ENCODE results near the gene THADA.

The THADA gene

GRCh38 chr2:43507137-43507536 lies 88.7 kb downstream of the THADA start:
- no peak for DNase-seq

DNA sequence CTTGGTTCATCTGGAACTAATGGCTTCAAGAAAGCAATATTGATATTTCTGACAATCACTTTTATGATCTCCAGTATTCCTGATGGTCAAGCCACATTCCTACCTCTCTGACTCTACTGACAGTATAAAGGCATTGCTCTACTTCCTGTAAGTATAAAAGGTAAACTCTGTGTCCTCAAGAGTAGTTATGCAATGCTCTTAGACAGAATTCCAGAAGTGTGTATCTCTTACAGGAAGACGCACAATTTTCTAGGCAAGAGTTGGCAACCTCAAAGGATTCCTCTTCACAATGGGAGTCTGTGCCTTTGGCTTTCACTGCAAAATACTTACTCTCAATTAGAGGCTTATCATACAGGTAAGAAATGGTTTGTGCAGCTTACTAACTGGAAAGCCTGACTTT lies 100.1 kb downstream of the THADA start:
- DNase-seq: no peak

DNA sequence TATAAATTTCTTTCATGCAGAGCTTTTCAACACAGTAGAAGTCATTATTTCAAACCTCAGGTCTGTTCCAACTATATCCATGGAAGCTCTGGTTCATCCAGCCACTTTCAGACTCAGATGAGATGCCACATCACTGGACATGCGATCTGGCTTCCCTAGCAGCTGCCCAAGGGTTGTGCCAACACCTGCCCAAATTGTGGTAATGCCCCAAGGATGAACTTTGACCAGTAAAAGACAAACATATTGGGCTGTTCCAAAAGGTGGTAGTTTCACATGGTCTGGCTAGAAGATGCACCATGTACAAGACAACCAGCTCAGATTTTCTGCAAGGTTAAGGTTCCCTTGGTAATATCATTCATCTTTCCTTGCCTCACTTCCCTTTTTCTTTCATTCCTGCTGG lies 101.9 kb downstream of the THADA start:
- no peak for DNase-seq

DNA sequence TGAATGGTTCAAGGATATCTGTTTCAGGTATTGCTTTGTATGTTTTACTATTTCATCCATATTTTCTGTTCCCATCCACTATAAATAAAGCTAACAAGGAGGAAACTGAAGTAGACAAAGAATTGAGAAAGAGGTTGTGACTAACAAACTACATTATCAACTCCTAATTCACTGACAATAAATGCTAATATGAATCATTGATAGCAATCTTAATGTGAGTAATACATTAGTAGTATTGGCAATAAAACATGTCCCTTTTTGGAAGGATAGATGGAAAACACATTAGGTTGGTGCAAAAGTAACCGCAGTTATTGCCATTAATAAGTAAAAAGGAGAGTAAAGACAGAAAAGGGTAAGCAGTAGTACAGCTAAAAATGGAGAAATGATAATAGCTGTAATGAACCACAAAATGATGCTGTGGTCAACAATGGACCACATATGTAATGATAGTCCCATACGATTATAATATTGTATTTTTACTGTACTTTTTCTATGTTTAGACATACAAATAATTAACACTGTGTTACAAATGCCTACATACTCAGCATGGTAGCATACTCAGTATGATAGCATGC lies 104.7 kb downstream of the THADA start:
- DNase-seq: no peak

DNA sequence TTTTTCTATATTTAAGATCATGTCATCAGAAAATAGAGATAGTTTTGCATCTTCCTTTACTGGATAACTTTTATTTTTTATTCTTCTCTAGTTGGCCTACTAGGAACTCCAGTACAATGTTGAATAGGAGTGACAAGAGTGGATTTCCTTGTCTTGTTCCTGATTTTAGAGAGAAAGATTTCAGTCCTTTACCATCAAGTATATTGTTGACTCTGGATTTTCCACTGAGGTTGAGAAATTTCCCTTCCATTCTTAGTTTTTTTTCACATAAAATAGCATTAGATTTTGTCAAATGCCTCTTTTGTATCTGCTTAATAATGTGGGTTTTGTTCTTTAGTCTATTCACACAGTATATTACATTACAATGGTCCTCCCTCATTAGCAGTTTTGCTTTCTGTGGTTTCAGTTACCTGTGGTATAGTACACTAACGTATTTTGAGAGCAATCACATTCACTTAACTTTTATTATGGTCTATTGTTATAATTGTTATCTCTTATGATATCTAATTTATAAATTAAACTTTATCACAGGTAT lies 105.5 kb downstream of the THADA start:
- no peak for DNase-seq

GRCh38 chr2:43488737-43489136 lies 107.1 kb downstream of the THADA start:
- no peak for DNase-seq

DNA sequence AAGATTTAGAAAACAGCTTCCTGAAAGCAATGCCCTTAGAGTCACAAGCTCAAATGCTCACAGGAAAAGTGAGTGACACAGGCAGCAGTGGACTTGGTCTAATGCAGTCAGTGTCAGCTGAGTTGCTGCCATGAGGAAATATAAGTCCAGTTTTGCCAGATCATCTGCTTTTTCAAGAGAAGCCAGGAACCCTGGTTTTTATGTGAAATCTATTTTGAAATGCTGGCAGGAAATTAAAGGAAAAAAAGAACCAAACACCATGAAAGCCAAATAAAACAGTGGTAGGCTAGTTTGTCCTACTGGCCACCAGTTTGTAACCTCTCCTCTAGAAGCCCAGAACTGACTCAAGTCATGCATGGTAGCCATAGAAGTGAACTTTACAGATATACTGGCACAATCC lies 109.2 kb downstream of the THADA start:
- DNase-seq: no peak

- peak; percentile 8 for DNase-seq
Observed at GRCh38 chr2:43484323-43484930, 111.4 kb downstream of the THADA start.

GRCh38 chr2:43482961-43483360 lies 112.9 kb downstream of the THADA start:
- no peak for DNase-seq

- no peak for DNase-seq
Observed at GRCh38 chr2:43481927-43482542, 113.8 kb downstream of the THADA start.

DNA sequence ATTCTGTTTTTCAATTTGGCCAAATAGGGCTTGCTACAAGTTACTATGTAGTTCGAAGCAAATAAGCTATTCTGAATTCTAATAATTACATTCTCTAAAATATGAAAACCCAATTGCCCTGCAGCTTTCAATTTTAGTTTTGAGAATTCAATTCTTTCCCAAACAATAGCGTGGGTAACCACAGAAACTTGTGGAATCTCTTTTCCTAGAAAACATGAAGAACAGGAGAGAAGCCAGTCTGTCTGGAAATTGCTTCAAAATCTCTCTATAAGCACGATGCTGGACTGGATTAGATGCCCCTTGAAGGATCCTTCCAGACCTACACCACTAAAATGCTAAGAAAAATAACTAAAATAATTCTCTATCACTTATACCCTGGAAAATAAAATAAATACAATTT lies 115.0 kb downstream of the THADA start:
- DNase-seq: no peak

GRCh38 chr2:43478412-43479086 lies 117.3 kb downstream of the THADA start:
- DNase-seq: no peak

GRCh38 chr2:43475922-43476321 lies 119.9 kb downstream of the THADA start:
- no peak for DNase-seq

- DNase-seq: no peak
Observed at GRCh38 chr2:43475137-43475846, 120.5 kb downstream of the THADA start.

- DNase-seq: no peak
Observed at GRCh38 chr2:43474273-43474672, 121.6 kb downstream of the THADA start.

DNA sequence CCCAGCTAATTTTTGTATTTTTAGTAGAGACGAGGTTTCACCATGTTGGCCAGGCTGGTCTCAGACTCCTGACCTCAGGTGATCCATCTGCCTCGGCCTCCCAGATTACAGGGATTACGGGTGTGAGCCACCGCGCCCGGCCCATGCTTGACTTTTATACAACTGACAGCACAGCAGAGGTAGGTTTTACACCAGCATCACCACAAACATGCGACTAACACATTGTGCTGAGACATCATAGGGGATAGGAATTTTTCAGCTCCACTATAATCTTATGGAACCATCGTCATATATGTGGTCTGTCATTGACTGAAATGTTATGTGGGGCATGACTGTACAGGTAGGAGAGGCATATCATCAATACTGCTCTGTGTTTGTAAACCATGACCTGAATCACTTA lies 122.1 kb downstream of the THADA start:
- no peak for DNase-seq

DNA sequence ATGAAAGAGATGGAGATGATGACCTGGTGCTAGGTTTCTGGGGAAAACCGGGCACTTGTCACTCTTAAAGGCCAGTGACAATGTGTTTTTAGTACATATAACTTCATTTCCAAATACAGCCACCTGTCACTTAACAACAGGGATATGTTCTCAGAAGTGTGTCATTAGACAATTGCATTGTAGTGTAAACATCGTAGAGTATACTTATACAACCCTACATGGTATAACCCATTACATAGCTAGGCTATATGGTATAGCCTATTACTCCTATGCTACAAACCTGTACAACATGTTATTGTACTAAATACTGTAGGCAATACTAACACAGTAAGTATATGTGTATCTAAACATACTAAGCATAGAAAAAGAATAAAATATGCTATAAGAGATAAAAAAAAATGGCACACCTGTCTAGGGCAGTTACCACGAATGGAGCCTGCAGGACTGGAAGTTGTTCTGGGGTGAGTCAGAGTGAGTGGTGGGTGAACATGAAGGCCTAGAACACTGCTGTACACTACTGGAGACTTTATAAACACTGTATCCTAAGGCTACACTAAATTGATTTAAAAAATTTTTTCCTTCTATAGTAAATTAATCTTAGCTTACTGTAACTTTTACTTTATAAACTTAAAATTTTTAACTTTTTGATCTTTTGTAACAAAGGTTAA lies 123.2 kb downstream of the THADA start:
- no peak for DNase-seq

GRCh38 chr2:43469713-43470112 lies 126.1 kb downstream of the THADA start:
- no peak for DNase-seq

DNA sequence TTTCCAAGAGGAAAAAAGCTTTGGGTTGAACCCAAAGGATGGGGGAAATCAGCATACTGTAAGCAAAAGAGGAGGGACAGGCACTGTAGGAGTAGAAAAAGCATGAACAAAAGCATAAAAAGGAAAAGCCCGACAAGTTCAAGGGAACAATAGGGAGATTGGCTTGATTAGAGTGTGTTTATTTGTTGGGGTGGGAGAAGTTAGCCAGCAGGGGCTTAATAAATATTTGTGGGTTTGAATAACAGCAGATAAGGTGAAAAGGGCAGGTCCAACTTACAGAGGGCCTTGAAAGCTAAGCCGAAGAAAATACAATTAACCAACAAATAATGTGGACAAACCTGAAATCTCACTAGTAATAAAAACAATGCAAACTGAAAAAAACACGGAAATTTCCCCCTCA lies 126.7 kb downstream of the THADA start:
- DNase-seq: no peak

DNA sequence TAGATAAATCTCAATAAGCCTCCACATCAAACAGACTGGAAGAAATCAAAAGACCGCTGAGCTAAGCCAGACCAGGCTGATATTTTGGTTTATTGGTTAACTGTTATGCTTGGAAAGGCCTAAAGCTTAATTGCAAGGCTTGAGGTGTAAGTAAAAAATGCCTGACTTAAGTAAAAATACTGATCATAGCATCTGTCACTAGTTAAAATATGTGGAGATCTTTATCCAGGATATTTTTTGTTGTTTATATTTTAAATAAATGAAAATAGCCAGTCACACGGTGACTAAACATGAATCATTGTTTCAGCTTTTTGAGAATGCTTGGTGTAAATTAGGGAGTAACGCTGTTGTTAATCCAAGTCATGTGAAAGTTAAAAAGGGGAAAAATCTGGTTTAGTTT lies 127.9 kb downstream of the THADA start:
- DNase-seq: no peak

GRCh38 chr2:43465234-43465633 lies 130.6 kb downstream of the THADA start:
- no peak for DNase-seq

GRCh38 chr2:43464590-43464989 lies 131.2 kb downstream of the THADA start:
- DNase-seq: no peak
